SK-N-SH (cell line): ENCODE results near the gene F8. TPM values are rescaled to one million over a fixed set of nuclear protein-coding genes. Genes with fewer than 3 reads are reported as not detected.

Source experiments
- CTCF ChIA-PET: fragments of 300-600, 350-600 bp; formaldehyde crosslinking; extraction: SDS; loops from one replicate; lab custom pipeline; 2021; lab: Yijun Ruan, JAX
- POLR2A ChIA-PET: fragments of 350-600 bp; sonication (Branson Sonifier 250); formaldehyde crosslinking; extraction: SDS; loops from one replicate; lab custom pipeline; 2020; ENCODE audit warnings: antibody characterized with exemption, inconsistent platforms; lab: Yijun Ruan, JAX
- DNase-seq: peaks from one replicate; pipeline ENCODE4 v3.0.0; 2012
- H2AFZ ChIP-seq: fragments of 200-600 bp; sonication (generic); 2 replicates; pipeline ENCODE4 v1.8.1; 2016; ENCODE audit warnings: antibody characterized with exemption, mild to moderate bottlenecking, low read depth
- H3F3A ChIP-seq: fragments of 200-600 bp; sonication (generic); replicated peaks from 2 replicates; pipeline ENCODE3; 2016; ENCODE audit warnings: antibody characterized with exemption, mild to moderate bottlenecking; ENCODE audit not compliant: insufficient read depth
- H3K27ac ChIP-seq, 2 experiments: fragments of 200-500 bp in 1 of 2; fragments of 200-600 bp in 1 of 2; sonication (Bioruptor generic) in 1 of 2; sonication (generic), shearing (Covaris generic) in 1 of 2; 2 replicates each; pipeline versions ENCODE4 v1.5.1 to v1.6.1; 2014 to 2016; ENCODE audit warnings: low read depth in 2 of 2, inconsistent platforms in 1 of 2, low read length in 1 of 2, mild to moderate bottlenecking in 1 of 2, mixed read lengths in 1 of 2
- H3K27me3 ChIP-seq: fragments of 200-600 bp; sonication (generic), shearing (Covaris generic); 2 replicates; pipeline ENCODE4 v1.6.1; 2016; ENCODE audit warnings: mixed run types; ENCODE audit not compliant: insufficient read depth
- H3K36me3 ChIP-seq, 2 experiments: fragments of 200-500 bp in 1 of 2; fragments of 200-600 bp in 1 of 2; sonication (Bioruptor generic) in 1 of 2; sonication (generic) in 1 of 2; replicated peaks in 1 of 2; 2 replicates each; pipeline versions ENCODE3 to v1.5.1; 2014 to 2016; ENCODE audit warnings: low read length in 1 of 2, mild to moderate bottlenecking in 1 of 2; ENCODE audit not compliant: insufficient read depth in 2 of 2, control insufficient read depth in 1 of 2
- H3K4me1 ChIP-seq, 2 experiments: fragments of 200-500 bp in 1 of 2; fragments of 200-600 bp in 1 of 2; sonication (Bioruptor generic) in 1 of 2; sonication (generic), shearing (Covaris generic) in 1 of 2; 2 replicates each; pipeline versions ENCODE4 v1.5.1 to v1.6.1; 2014 to 2016; ENCODE audit warnings: low read depth in 1 of 2, low read length in 1 of 2, mixed run types in 1 of 2; ENCODE audit not compliant: insufficient read depth in 2 of 2, control insufficient read depth in 1 of 2
- H3K4me2 ChIP-seq: fragments of 200-600 bp; sonication (generic), shearing (Covaris generic); 2 replicates; pipeline ENCODE4 v1.6.1; 2017; ENCODE audit warnings: mixed run types
- H3K4me3 ChIP-seq, 2 experiments: fragments of 200-500 bp in 1 of 2; fragments of 200-600 bp in 1 of 2; sonication (Bioruptor generic) in 1 of 2; sonication (generic), shearing (Covaris generic) in 1 of 2; 2 replicates each; pipeline versions ENCODE4 v1.5.1 to v1.8.1; 2014 to 2016; ENCODE audit warnings: low read depth in 2 of 2, inconsistent platforms in 1 of 2, low read length in 1 of 2, mild to moderate bottlenecking in 1 of 2, mixed read lengths in 1 of 2, moderate library complexity in 1 of 2
- H3K79me2 ChIP-seq: fragments of 200-600 bp; sonication (generic); 2 replicates; pipeline ENCODE4 v1.8.1; 2017; ENCODE audit warnings: mild to moderate bottlenecking; ENCODE audit not compliant: insufficient read depth
- H3K9ac ChIP-seq: fragments of 200-600 bp; sonication (generic); 2 replicates; pipeline ENCODE4 v1.6.1; 2017; ENCODE audit warnings: mixed run types
- H3K9me2 ChIP-seq: fragments of 200-600 bp; sonication (generic); 2 replicates; pipeline ENCODE4 v1.6.1; 2017; ENCODE audit warnings: mixed run types
- H3K9me3 ChIP-seq: fragments of 200-600 bp; sonication (generic); 2 replicates; pipeline ENCODE4 v1.6.1; 2017; ENCODE audit warnings: mixed run types, mild to moderate bottlenecking, moderate library complexity
- H4K20me1 ChIP-seq: fragments of 200-600 bp; sonication (generic); 2 replicates; pipeline ENCODE4 v1.6.1; 2017; ENCODE audit warnings: mild to moderate bottlenecking, mixed run types; ENCODE audit not compliant: insufficient read depth
- EZH2phosphoT487 ChIP-seq: fragments of 200-600 bp; sonication (generic); IDR thresholded peaks from 2 replicates; pipeline ENCODE4 v1.6.1; 2017; ENCODE audit warnings: low read depth, mixed run types, mild to moderate bottlenecking, antibody characterized with exemption, moderate library complexity, borderline replicate concordance
- FOXJ3 ChIP-seq: sonication (generic); formaldehyde crosslinking; IDR thresholded peaks from 2 replicates; pipeline ENCODE4 v1.5.1; 2020; ENCODE audit warnings: mild to moderate bottlenecking, missing genetic modification reagents
- FOXM1 ChIP-seq: IDR thresholded peaks from 2 replicates; pipeline ENCODE4 v1.4.0; 2012; ENCODE audit warnings: low read depth, mild to moderate bottlenecking
- GABPA ChIP-seq: IDR thresholded peaks from 2 replicates; pipeline ENCODE4 v1.4.0; 2012; ENCODE audit warnings: low read depth, mild to moderate bottlenecking
- GATA2 ChIP-seq: sonication (generic); formaldehyde crosslinking; IDR thresholded peaks from 2 replicates; pipeline ENCODE4 v1.5.0; 2020; ENCODE audit warnings: mild to moderate bottlenecking, missing genetic modification reagents
- JUND ChIP-seq: IDR thresholded peaks from 2 replicates; pipeline ENCODE4 v1.4.0; 2012
- MXI1 ChIP-seq: IDR thresholded peaks from 2 replicates; pipeline ENCODE4 v1.6.1; 2012; ENCODE audit warnings: mild to moderate bottlenecking, low read depth, low read length, improper control_type of control experiment
- NFIC ChIP-seq: IDR thresholded peaks from 2 replicates; pipeline ENCODE4 v1.4.0; 2012; ENCODE audit warnings: borderline replicate concordance
- NRF1 ChIP-seq: IDR thresholded peaks from 2 replicates; pipeline ENCODE4 v1.6.1; 2012; ENCODE audit warnings: low read depth, mild to moderate bottlenecking, low read length
- RAD21 ChIP-seq: IDR thresholded peaks from 2 replicates; pipeline ENCODE4 v1.6.1; 2012; ENCODE audit warnings: mild to moderate bottlenecking, low read length
- RFX5 ChIP-seq: IDR thresholded peaks from 2 replicates; pipeline ENCODE4 v1.6.1; 2012; ENCODE audit warnings: mild to moderate bottlenecking, improper control_type of control experiment, low read length
- TAF1 ChIP-seq: IDR thresholded peaks from 2 replicates; pipeline ENCODE4 v1.6.1; 2012; ENCODE audit warnings: low read depth, mild to moderate bottlenecking, low read length, moderate library complexity, borderline replicate concordance
- TCF12 ChIP-seq: IDR thresholded peaks from 2 replicates; pipeline ENCODE4 v1.4.0; 2012
- TEAD4 ChIP-seq: IDR thresholded peaks from 2 replicates; pipeline ENCODE4 v1.4.0; 2012; ENCODE audit warnings: mild to moderate bottlenecking, borderline replicate concordance; ENCODE audit not compliant: insufficient read depth
- WGBS: methylation state at CpG from one replicate; pipeline ENCODE4 v1.1.6; 2017; ENCODE audit warnings: low lambda C conversion rate; 5-methylcytosine and 5-hydroxymethylcytosine counted together
- polyA plus RNA-seq, 3 experiments: library from polyadenylated mRNA; depleted of rRNA; stranded (reverse); fragments of >200 nt; gene quantifications; 2 replicates each; pipeline ENCODE4 v1.2.3, GENCODE V29; 2012
- TF ChIP-seq, protein P1 (sequence below): IDR thresholded peaks from 2 replicates; pipeline ENCODE4 v1.6.1; 2012; ENCODE audit warnings: mild to moderate bottlenecking, low read depth, low read length, moderate library complexity
- TF ChIP-seq, protein P2 (sequence below): IDR thresholded peaks from 2 replicates; pipeline ENCODE4 v1.4.0; 2012; ENCODE audit warnings: low read depth, borderline replicate concordance
- TF ChIP-seq, protein P3 (sequence below): fragments of 150-350 bp; IDR thresholded peaks from 2 replicates; pipeline ENCODE4 v1.6.1; 2016; ENCODE audit warnings: mild to moderate bottlenecking, low read depth, low read length
- TF ChIP-seq, protein P4 (sequence below): IDR thresholded peaks from 2 replicates; pipeline ENCODE4 v1.4.0; 2012; ENCODE audit warnings: low read depth

The F8 gene
- polyA plus RNA-seq, 1 of the 3 experiments (the other 2 are of a cell fraction): 2.5 TPM

DNA sequence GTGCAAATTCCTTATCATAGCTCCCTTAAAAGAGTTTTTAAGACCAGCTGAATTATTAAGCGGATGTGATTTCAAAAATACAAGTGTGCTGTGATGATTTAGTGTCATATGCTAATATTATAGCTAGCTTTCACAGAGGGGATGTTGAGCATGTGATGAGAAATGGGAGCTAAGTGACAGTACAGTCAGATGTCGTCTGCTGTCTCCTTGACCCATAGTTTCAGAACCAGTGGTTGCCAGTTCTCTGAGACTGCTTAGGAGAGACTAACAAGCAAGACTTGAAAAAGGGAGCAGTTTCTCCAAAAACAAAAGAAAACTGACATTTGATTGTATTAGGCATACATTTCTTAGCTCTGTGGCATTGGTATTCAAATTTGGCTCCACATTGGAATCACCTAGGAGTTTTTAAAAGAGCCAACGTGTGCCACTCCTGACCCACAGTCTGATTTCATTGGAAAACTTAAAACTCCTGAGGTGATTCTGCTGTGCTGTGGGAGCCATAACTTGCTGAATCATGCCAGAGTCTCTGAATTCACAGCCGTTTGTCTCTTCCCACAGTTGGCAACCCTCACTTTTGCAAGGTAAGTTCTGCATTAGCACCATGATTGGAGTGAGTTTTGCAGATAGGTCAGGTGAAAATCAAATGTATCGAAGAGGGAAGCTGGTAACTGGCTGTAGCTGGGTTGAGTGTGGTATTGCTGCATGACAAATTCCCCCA lies 24.4 kb upstream of the F8 start:
- POLR2A ChIA-PET: no interaction called here

DNA sequence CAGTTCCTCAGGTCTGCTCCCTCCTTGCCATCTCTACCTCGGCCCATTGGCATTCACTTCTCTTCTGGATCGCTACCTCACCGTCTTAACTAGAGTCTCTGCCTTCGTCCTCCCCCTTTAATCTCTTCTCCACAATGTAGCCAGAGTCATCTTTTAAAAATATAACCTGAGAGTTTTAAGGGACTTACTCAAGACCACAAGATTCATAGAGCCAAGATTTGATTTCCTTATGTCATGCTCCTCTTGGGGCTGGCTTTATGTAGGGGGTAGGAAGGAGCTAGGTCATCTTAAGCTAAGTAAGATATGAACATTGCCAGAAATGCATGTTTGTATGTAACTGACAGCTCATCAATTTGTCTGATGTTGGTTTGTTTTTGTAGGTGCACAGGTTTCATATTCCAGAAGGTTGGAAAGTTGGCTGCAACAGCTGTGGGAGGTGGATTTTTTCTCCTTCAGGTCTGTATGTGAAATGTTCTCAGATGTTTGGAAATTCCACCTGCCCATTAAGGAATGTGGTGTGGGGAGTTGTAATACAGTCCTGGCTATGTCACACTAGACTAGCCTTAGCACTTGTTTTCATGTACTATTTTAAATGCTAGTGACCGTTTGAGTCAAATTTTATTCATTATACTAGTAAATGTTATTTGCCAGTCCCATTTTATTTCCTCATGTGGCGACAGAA lies 23.7 kb upstream of the F8 start:
- H3F3A ChIP-seq: no peaks in the 10 kb centered on the region
- no peaks in the 10 kb centered on the region for H3K9me2 ChIP-seq
- H3K27me3 ChIP-seq: no peaks in the 10 kb centered on the region
- no peak overlapping the region for H3K27ac ChIP-seq
- TF ChIP-seq, protein P1, sequence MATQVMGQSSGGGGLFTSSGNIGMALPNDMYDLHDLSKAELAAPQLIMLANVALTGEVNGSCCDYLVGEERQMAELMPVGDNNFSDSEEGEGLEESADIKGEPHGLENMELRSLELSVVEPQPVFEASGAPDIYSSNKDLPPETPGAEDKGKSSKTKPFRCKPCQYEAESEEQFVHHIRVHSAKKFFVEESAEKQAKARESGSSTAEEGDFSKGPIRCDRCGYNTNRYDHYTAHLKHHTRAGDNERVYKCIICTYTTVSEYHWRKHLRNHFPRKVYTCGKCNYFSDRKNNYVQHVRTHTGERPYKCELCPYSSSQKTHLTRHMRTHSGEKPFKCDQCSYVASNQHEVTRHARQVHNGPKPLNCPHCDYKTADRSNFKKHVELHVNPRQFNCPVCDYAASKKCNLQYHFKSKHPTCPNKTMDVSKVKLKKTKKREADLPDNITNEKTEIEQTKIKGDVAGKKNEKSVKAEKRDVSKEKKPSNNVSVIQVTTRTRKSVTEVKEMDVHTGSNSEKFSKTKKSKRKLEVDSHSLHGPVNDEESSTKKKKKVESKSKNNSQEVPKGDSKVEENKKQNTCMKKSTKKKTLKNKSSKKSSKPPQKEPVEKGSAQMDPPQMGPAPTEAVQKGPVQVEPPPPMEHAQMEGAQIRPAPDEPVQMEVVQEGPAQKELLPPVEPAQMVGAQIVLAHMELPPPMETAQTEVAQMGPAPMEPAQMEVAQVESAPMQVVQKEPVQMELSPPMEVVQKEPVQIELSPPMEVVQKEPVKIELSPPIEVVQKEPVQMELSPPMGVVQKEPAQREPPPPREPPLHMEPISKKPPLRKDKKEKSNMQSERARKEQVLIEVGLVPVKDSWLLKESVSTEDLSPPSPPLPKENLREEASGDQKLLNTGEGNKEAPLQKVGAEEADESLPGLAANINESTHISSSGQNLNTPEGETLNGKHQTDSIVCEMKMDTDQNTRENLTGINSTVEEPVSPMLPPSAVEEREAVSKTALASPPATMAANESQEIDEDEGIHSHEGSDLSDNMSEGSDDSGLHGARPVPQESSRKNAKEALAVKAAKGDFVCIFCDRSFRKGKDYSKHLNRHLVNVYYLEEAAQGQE: no peak
- TF ChIP-seq RFX5 (no peak), TAF1 (no peak)
- TF ChIP-seq, protein P2, sequence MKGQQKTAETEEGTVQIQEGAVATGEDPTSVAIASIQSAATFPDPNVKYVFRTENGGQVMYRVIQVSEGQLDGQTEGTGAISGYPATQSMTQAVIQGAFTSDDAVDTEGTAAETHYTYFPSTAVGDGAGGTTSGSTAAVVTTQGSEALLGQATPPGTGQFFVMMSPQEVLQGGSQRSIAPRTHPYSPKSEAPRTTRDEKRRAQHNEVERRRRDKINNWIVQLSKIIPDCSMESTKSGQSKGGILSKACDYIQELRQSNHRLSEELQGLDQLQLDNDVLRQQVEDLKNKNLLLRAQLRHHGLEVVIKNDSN: no peak
- TF ChIP-seq, protein P3, sequence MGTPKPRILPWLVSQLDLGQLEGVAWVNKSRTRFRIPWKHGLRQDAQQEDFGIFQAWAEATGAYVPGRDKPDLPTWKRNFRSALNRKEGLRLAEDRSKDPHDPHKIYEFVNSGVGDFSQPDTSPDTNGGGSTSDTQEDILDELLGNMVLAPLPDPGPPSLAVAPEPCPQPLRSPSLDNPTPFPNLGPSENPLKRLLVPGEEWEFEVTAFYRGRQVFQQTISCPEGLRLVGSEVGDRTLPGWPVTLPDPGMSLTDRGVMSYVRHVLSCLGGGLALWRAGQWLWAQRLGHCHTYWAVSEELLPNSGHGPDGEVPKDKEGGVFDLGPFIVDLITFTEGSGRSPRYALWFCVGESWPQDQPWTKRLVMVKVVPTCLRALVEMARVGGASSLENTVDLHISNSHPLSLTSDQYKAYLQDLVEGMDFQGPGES: no peak
- TF ChIP-seq, all 33 proteins: peak for 0
- DNase-seq: no peak
- H3K4me2 ChIP-seq: no peak overlapping the region
- CTCF ChIA-PET: interaction anchor here (1.0 to 2.9 kb wide), 4 partner anchors 11 to 27 kb away, joined by 3 to 16 read pairs (median 4); no protein-coding TSS in a partner anchor
- peaks cover 3% of the 10 kb centered on the region; the same call in 1 of the 2 replicates for H3K79me2 ChIP-seq
- 48% methylated on average over 6 of the region's 6 CpGs for WGBS
- no peaks in the 10 kb centered on the region for H3K9me3 ChIP-seq
- H3K9ac ChIP-seq: no peak overlapping the region
- H3K36me3 ChIP-seq: peaks cover 0 to 2% of the 10 kb centered on the region in 2 experiments
- H3K4me3 ChIP-seq: no peak overlapping the region
- POLR2A ChIA-PET: no interaction called here
- H4K20me1 ChIP-seq: peaks cover 3% of the 10 kb centered on the region; the same call in 1 of the 2 replicates
- H3K4me1 ChIP-seq: no peaks in the 10 kb centered on the region
- no peak overlapping the region for H2AFZ ChIP-seq

More for the DNA sequence above, 24.4 kb upstream of the F8 start:
- Histone ChIP-seq H4K20me1 (peaks cover 3% of the 10 kb centered on the region; the same call in 1 of the 2 replicates), H3K27ac (no peak overlapping the region)
- TF ChIP-seq MXI1 (no peak), TCF12 (no peak), TEAD4 (no peak), GABPA (no peak), NRF1 (no peak), FOXJ3 (CRISPR knock-in tag) (no peak), EZH2phosphoT487 (no peak), GATA2 (no peak), TAF1 (no peak), JUND (no peak), RAD21 (no peak), NFIC (no peak), FOXM1 (no peak), RFX5 (no peak)
- TF ChIP-seq, protein P2: no peak
- TF ChIP-seq, protein P4, sequence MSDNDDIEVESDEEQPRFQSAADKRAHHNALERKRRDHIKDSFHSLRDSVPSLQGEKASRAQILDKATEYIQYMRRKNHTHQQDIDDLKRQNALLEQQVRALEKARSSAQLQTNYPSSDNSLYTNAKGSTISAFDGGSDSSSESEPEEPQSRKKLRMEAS: no peak
- TF ChIP-seq, all 33 proteins: peak for 0
- Histone ChIP-seq H3K4me2 (no peak overlapping the region), H3K9ac (no peak overlapping the region), H2AFZ (no peak overlapping the region), H3K36me3 (peaks cover 2 to 4% of the 10 kb centered on the region in 2 experiments), H3F3A (no peaks in the 10 kb centered on the region), H3K4me1 (no peaks in the 10 kb centered on the region), H3K4me3 (no peak overlapping the region), H3K9me3 (no peaks in the 10 kb centered on the region), H3K27me3 (no peaks in the 10 kb centered on the region), H3K79me2 (peaks cover 3% of the 10 kb centered on the region; the same call in 1 of the 2 replicates), H3K9me2 (no peaks in the 10 kb centered on the region)
- no peak for DNase-seq
- CTCF ChIA-PET: interaction anchor here (1.0 to 2.9 kb wide), 4 partner anchors 10 to 27 kb away, joined by 3 to 16 read pairs (median 4); no protein-coding TSS in a partner anchor
- WGBS: 52% methylated on average over 5 of the region's 5 CpGs
